H9 (cell line): Measurements from ENCODE around the gene NHP2. TPM values are rescaled to one million over a fixed set of nuclear protein-coding genes. Genes with fewer than 3 reads are reported as not detected.
A peak's percentile ranks its signal among the peaks of the same experiment; 100 is the strongest.

Experiments used
- DNase-seq: peaks from one replicate; pipeline ENCODE4 v3.0.0-alpha.2; 2017
- H2AFZ ChIP-seq: one replicate; pipeline ENCODE4 v1.6.1; 2013; ENCODE audit warnings: mild to moderate bottlenecking, low read length, control low read depth, moderate library complexity
- H2AK5ac ChIP-seq: 2 replicates; pipeline ENCODE4 v1.6.1; 2013; ENCODE audit warnings: low read length, control low read depth, mixed read lengths; ENCODE audit not compliant: insufficient read length
- H2BK120ac ChIP-seq: one replicate; pipeline ENCODE4 v1.6.1; 2013; ENCODE audit warnings: low read depth, mild to moderate bottlenecking, low read length, control low read depth, inconsistent platforms; ENCODE audit not compliant: poor library complexity, severe bottlenecking
- H2BK12ac ChIP-seq: 2 replicates; pipeline ENCODE4 v1.6.1; 2013; ENCODE audit warnings: low read length, control low read depth, mixed read lengths, low read depth; ENCODE audit not compliant: insufficient read length
- H2BK15ac ChIP-seq: 2 replicates; pipeline ENCODE4 v1.6.1; 2013; ENCODE audit warnings: low read depth, low read length, control low read depth
- H2BK20ac ChIP-seq: one replicate; pipeline ENCODE4 v1.6.1; 2013; ENCODE audit warnings: low read depth, mild to moderate bottlenecking, low read length, control low read depth, inconsistent platforms; ENCODE audit not compliant: poor library complexity, severe bottlenecking
- H2BK5ac ChIP-seq: 2 replicates; pipeline ENCODE4 v1.6.1; 2013; ENCODE audit warnings: low read length, control low read depth, mixed read lengths; ENCODE audit not compliant: insufficient read length
- H3K14ac ChIP-seq: 2 replicates; pipeline ENCODE4 v1.6.1; 2013; ENCODE audit warnings: low read length, control low read depth; ENCODE audit not compliant: insufficient read depth
- H3K18ac ChIP-seq: 2 replicates; pipeline ENCODE4 v1.6.1; 2013; ENCODE audit warnings: low read depth, mild to moderate bottlenecking, mixed read lengths, low read length, control low read depth; ENCODE audit not compliant: insufficient read length
- H3K23ac ChIP-seq: 2 replicates; pipeline ENCODE4 v1.6.1; 2013; ENCODE audit warnings: low read length, control low read depth, mixed read lengths, low read depth; ENCODE audit not compliant: insufficient read length
- H3K23me2 ChIP-seq: 2 replicates; pipeline ENCODE4 v1.6.1; 2013; ENCODE audit warnings: low read depth, mild to moderate bottlenecking, mixed read lengths, low read length, control low read depth; ENCODE audit not compliant: insufficient read length, poor library complexity, severe bottlenecking
- H3K27ac ChIP-seq: 2 replicates; pipeline ENCODE4 v1.5.1; 2013; ENCODE audit warnings: low read length, control low read depth, mixed read lengths, low read depth; ENCODE audit not compliant: insufficient read length
- H3K27me3 ChIP-seq: 2 replicates; pipeline ENCODE4 v1.6.1; 2013; ENCODE audit warnings: low read length, control low read depth, inconsistent platforms; ENCODE audit not compliant: insufficient read depth
- H3K4ac ChIP-seq: 2 replicates; pipeline ENCODE4 v1.6.1; 2013; ENCODE audit warnings: low read depth, mild to moderate bottlenecking, control low read depth, inconsistent platforms, low read length, moderate library complexity
- H3K4me1 ChIP-seq: 2 replicates; pipeline ENCODE4 v1.6.1; 2013; ENCODE audit warnings: low read length, control low read depth, inconsistent platforms; ENCODE audit not compliant: insufficient read depth
- H3K4me2 ChIP-seq: 2 replicates; pipeline ENCODE4 v1.6.1; 2013; ENCODE audit warnings: low read length, control low read depth, mixed read lengths; ENCODE audit not compliant: insufficient read length, insufficient read depth
- H3K56ac ChIP-seq: 2 replicates; pipeline ENCODE4 v1.6.1; 2013; ENCODE audit warnings: low read depth, mild to moderate bottlenecking, mixed read lengths, low read length, control low read depth; ENCODE audit not compliant: insufficient read length
- H3K79me1 ChIP-seq: 2 replicates; pipeline ENCODE4 v1.6.1; 2013; ENCODE audit warnings: low read depth, mild to moderate bottlenecking, moderate library complexity, low read length, control low read depth, inconsistent platforms; ENCODE audit not compliant: insufficient read depth, poor library complexity, severe bottlenecking
- H3K79me2 ChIP-seq: 2 replicates; pipeline ENCODE4 v1.6.1; 2013; ENCODE audit warnings: low read length, control low read depth, inconsistent platforms; ENCODE audit not compliant: insufficient read depth
- H3K9ac ChIP-seq: 2 replicates; pipeline ENCODE4 v1.6.1; 2013; ENCODE audit warnings: low read length, control low read depth, mixed read lengths; ENCODE audit not compliant: insufficient read length; ENCODE audit errors: extremely low read depth
- H3K9me3 ChIP-seq: one replicate; pipeline ENCODE4 v1.6.1; 2013; ENCODE audit warnings: low read depth, low read length, inconsistent platforms; ENCODE audit not compliant: control insufficient read depth
- H3T11ph ChIP-seq: one replicate; pipeline ENCODE4 v1.6.1; 2013; ENCODE audit warnings: mild to moderate bottlenecking, low read length, control low read depth, inconsistent platforms
- H4K20me1 ChIP-seq: one replicate; pipeline ENCODE4 v1.6.1; 2013; ENCODE audit not compliant: control insufficient read depth, insufficient read length, insufficient read depth
- H4K5ac ChIP-seq: 2 replicates; pipeline ENCODE4 v1.6.1; 2013; ENCODE audit warnings: low read depth, mild to moderate bottlenecking, mixed read lengths, low read length, control low read depth; ENCODE audit not compliant: insufficient read length
- H4K8ac ChIP-seq: replicated peaks from 2 replicates; pipeline ENCODE4 v1.6.1; 2013; ENCODE audit warnings: low read length, control low read depth, mixed read lengths, low read depth; ENCODE audit not compliant: insufficient read length
- H4K91ac ChIP-seq: 2 replicates; pipeline ENCODE4 v1.6.1; 2013; ENCODE audit warnings: low read depth, mild to moderate bottlenecking, moderate library complexity, mixed read lengths, low read length, control low read depth; ENCODE audit not compliant: insufficient read length
- H3K27ac Mint-ChIP-seq, 3 experiments: 2 replicates in 2 of 3; 3 replicates in 1 of 3; pipeline ENCODE4 v1.8.0; 2020 to 2021; ENCODE audit warnings: mixed read lengths in 3 of 3, mild to moderate bottlenecking in 1 of 3, moderate library complexity in 1 of 3
- H3K27me3 Mint-ChIP-seq: 2 replicates; pipeline ENCODE4 v1.8.0; 2021; ENCODE audit warnings: low read depth, mild to moderate bottlenecking, moderate library complexity, mixed read lengths
- H3K36me3 Mint-ChIP-seq, 3 experiments: 2 replicates in 2 of 3; 3 replicates in 1 of 3; pipeline ENCODE4 v1.8.0; 2020 to 2021; ENCODE audit warnings: low read depth in 3 of 3, mixed read lengths in 3 of 3; ENCODE audit not compliant: insufficient read depth in 1 of 3
- H3K4me1 Mint-ChIP-seq, 2 experiments: 2 replicates each; pipeline ENCODE4 v1.8.0; 2020; ENCODE audit warnings: mixed read lengths in 2 of 2
- H3K4me3 Mint-ChIP-seq, 2 experiments: 2 replicates in 1 of 2; 3 replicates in 1 of 2; pipeline ENCODE4 v1.8.0; 2020 to 2021; ENCODE audit warnings: mild to moderate bottlenecking in 2 of 2, mixed read lengths in 2 of 2, moderate library complexity in 1 of 2
- H3K9me3 Mint-ChIP-seq, 2 experiments: 2 replicates in 1 of 2; 3 replicates in 1 of 2; pipeline ENCODE4 v1.8.0; 2020; ENCODE audit warnings: mild to moderate bottlenecking in 2 of 2, mixed read lengths in 2 of 2, moderate library complexity in 1 of 2
- CTCF ChIP-seq: fragments of 200-600 bp; sonication (generic); conservative IDR thresholded peaks from 3 replicates; pipeline ENCODE4 v1.8.0; 2021; ENCODE audit warnings: antibody characterized with exemption, mild to moderate bottlenecking
- WGBS: extraction: QIAGEN DNeasy Blood & Tissue Kit; methylation state at CpG from one replicate; pipeline ENCODE4 v1.1.7; 2013; ENCODE audit warnings: missing lambda C conversion rate, low lambda C conversion rate, mixed read lengths; ENCODE audit not compliant: insufficient read length; ENCODE audit errors: extremely low coverage; 5-methylcytosine and 5-hydroxymethylcytosine counted together
- total RNA-seq: library from RNA; stranded (reverse); gene quantifications from 2 replicates; pipeline ENCODE4 v1.2.1, GENCODE V29; 2021

Gene NHP2
- total RNA-seq, 1 experiment from 2014 or later = 232 TPM

GRCh38 chr5:178170455-178170854 lies 16.8 kb upstream of the NHP2 start:
- Histone ChIP-seq H3K79me1 (no peaks in the 10 kb centered on the region), H2BK5ac (no peak overlapping the region), H4K8ac (no peak overlapping the region), H3K4me1 (peaks cover 7% of the 10 kb centered on the region; the same call in 1 of the 2 replicates), H4K91ac (no peak overlapping the region), H3K23ac (no peak overlapping the region), H3K4me2 (no peak overlapping the region), H3K9ac (no peak overlapping the region), H4K20me1 (no peaks in the 10 kb centered on the region), H2BK20ac (no peak overlapping the region), H3K27ac (no peak overlapping the region), H2AK5ac (no peak overlapping the region), H3K23me2 (no peaks in the 10 kb centered on the region), H4K5ac (no peak overlapping the region), H2BK12ac (no peak overlapping the region), H2AFZ (no peak overlapping the region), H3K14ac (no peak overlapping the region), H3K9me3 (no peaks in the 10 kb centered on the region), H2BK120ac (no peak overlapping the region), H3K56ac (no peak overlapping the region), H3K4ac (no peak overlapping the region), H3K27me3 (no peaks in the 10 kb centered on the region), H3T11ph (no peak overlapping the region), H2BK15ac (no peak overlapping the region), H3K18ac (no peak overlapping the region), H3K79me2 (no peaks in the 10 kb centered on the region)
- WGBS = no CpG with 5 or more reads among the region's 2 CpGs
- no peak for TF ChIP-seq CTCF
- Mint-ChIP-seq H3K27ac (peak overlapping the region in 1 of 3 experiments; percentile 41; a peak in 1 of 7 replicates), H3K9me3 (no peaks in the 10 kb centered on the region), H3K36me3 (peaks cover 0 to 2% (median 0%) of the 10 kb centered on the region in 3 experiments; a peak in 1 of 7 replicates), H3K4me1 (peaks cover 11 to 14% of the 10 kb centered on the region in 2 experiments; a peak in 3 of 4 replicates), H3K4me3 (no peak overlapping the region), H3K27me3 (no peaks in the 10 kb centered on the region)
- no peak for DNase-seq
